GM20000 (cell line): ENCODE data around the gene COPZ2.
"Not testable (repeated sequence)": the region's sequence is repeated elsewhere in the genome, so short reads cannot be mapped to it uniquely, and the experiment has no call there.

Experiments used
- DNase-seq: peaks from one replicate; pipeline ENCODE4 v3.0.0; 2012; ENCODE audit warnings: low spot score
- CTCF ChIP-seq: IDR thresholded peaks from 2 replicates; pipeline ENCODE4 v1.5.1; 2012; ENCODE audit warnings: mild to moderate bottlenecking, control low read depth; ENCODE audit errors: extremely low read depth, missing control alignments

The COPZ2 gene

GRCh38 chr17:47993964-47994363 lies 43.6 kb downstream of the COPZ2 start:
- no peak for TF ChIP-seq CTCF
- no peak for DNase-seq

- no peak for TF ChIP-seq CTCF
- no peak for DNase-seq
These were observed 44.5 kb downstream of the COPZ2 start for GRCh38 chr17:47993031-47993564.

- DNase-seq = no peak
- no peak for TF ChIP-seq CTCF
These were observed 45.4 kb downstream of the COPZ2 start for GRCh38 chr17:47992216-47992615.

GRCh38 chr17:47990962-47991731 lies 46.5 kb downstream of the COPZ2 start:
- no peak for TF ChIP-seq CTCF
- no peak for DNase-seq

- DNase-seq = no peak
These were observed 47.9 kb downstream of the COPZ2 start for GRCh38 chr17:47989700-47990099.

GRCh38 chr17:47989159-47989558 lies 48.4 kb downstream of the COPZ2 start:
- DNase-seq = no peak
- no peak for TF ChIP-seq CTCF

More at GRCh38 chr17:47989700-47990099, 47.9 kb downstream of the COPZ2 start:
- no peak for TF ChIP-seq CTCF

GRCh38 chr17:47988445-47988844 lies 49.2 kb downstream of the COPZ2 start:
- not testable (repeated sequence) for DNase-seq

GRCh38 chr17:47987240-47987835 lies 50.3 kb downstream of the COPZ2 start:
- no peak for DNase-seq
- TF ChIP-seq CTCF = no peak
